DMS 273 (cell line): ENCODE data around the gene PROX1.

ENCODE experiments used
- DNase-seq: peaks from one replicate; lab custom pipeline; 2025; ENCODE audit not compliant: unreplicated experiment; lab: John Stamatoyannopoulos, UW

Gene PROX1

GRCh38 chr1:213997038-213997771 is 9.4 kb downstream of the PROX1 start:
- no peak for DNase-seq

- no peak for DNase-seq
Measured at GRCh38 chr1:213997772-213998107, 10.0 kb downstream of the PROX1 start.

- no peak for DNase-seq
Measured at GRCh38 chr1:213998785-213999184, 11.0 kb downstream of the PROX1 start.

- DNase-seq, result no peak
Measured at GRCh38 chr1:213999732-214000131, 12.0 kb downstream of the PROX1 start.

GRCh38 chr1:214002060-214002459 is 14.3 kb downstream of the PROX1 start:
- peak; percentile 63 for DNase-seq

GRCh38 chr1:214002472-214002871 is 14.7 kb downstream of the PROX1 start:
- peak; percentile 83 for DNase-seq

GRCh38 chr1:214003233-214003632 is 15.5 kb downstream of the PROX1 start:
- peak; percentile 96 for DNase-seq

- DNase-seq, result peak; percentile 83
Measured at GRCh38 chr1:214004014-214004413, 16.2 kb downstream of the PROX1 start.

- DNase-seq, result no peak
Measured at GRCh38 chr1:214004795-214005194, 17.0 kb downstream of the PROX1 start.

- peak; percentile 55 for DNase-seq
Measured at GRCh38 chr1:214005708-214006107, 17.9 kb downstream of the PROX1 start.

GRCh38 chr1:214006845-214007244 is 19.1 kb downstream of the PROX1 start:
- no peak for DNase-seq

GRCh38 chr1:214008347-214008746 is 20.6 kb downstream of the PROX1 start:
- no peak for DNase-seq

GRCh38 chr1:214008791-214009422 is 21.1 kb downstream of the PROX1 start:
- peak; percentile 21 for DNase-seq

GRCh38 chr1:214009423-214010196 is 21.8 kb downstream of the PROX1 start:
- no peak for DNase-seq

GRCh38 chr1:214010197-214010573 is 22.4 kb downstream of the PROX1 start:
- no peak for DNase-seq

GRCh38 chr1:214010717-214011116 is 22.9 kb downstream of the PROX1 start:
- no peak for DNase-seq

- DNase-seq, result no peak
Measured at GRCh38 chr1:214012418-214012817, 24.6 kb downstream of the PROX1 start.

- DNase-seq, result no peak
Measured at GRCh38 chr1:214013614-214014377, 26.0 kb downstream of the PROX1 start.

GRCh38 chr1:214014730-214015129 is 27.0 kb downstream of the PROX1 start:
- no peak for DNase-seq

- no peak for DNase-seq
Measured at GRCh38 chr1:214017191-214017982, 29.6 kb downstream of the PROX1 start.
